Activated CD8-positive, alpha-beta T cell treated with anti-CD3 and anti-CD28 coated beads for 36 hours (primary cell): Measurements from ENCODE around the gene FMN1. TPM values are rescaled to one million over a fixed set of nuclear protein-coding genes. Genes with fewer than 3 reads are reported as not detected.

Experiments used
- ATAC-seq: fragments of 200-7000 bp; cut with Tn5 transposase; one replicate; pipeline ENCODE4 v1.10.0; 2021; ENCODE audit warnings: mild to moderate bottlenecking, moderate library complexity
- CTCF ChIA-PET: fragments of 350-600 bp; sonication (Branson Sonifier 250); formaldehyde crosslinking; loops from one replicate; lab custom pipeline; 2021; ENCODE audit warnings: antibody characterized with exemption; lab: Charles Lee
- POLR2A ChIA-PET: fragments of 350-600 bp; sonication (Branson Sonifier 250); formaldehyde crosslinking; loops from one replicate; lab custom pipeline; 2021; ENCODE audit warnings: antibody characterized with exemption; lab: Charles Lee
- DNase-seq: peaks from one replicate; pipeline ENCODE4 v3.0.0-alpha.2; 2020
- H3K27ac Mint-ChIP-seq: one replicate; pipeline ENCODE4 v1.8.0; 2021; ENCODE audit warnings: mild to moderate bottlenecking, mixed read lengths
- H3K27me3 Mint-ChIP-seq: one replicate; pipeline ENCODE4 v1.8.0; 2021; ENCODE audit warnings: mixed read lengths
- H3K36me3 Mint-ChIP-seq: one replicate; pipeline ENCODE4 v1.8.0; 2021; ENCODE audit warnings: low read depth, mixed read lengths
- H3K4me1 Mint-ChIP-seq: one replicate; pipeline ENCODE4 v1.8.0; 2021; ENCODE audit warnings: low read depth, mixed read lengths
- H3K4me3 Mint-ChIP-seq: one replicate; pipeline ENCODE4 v1.8.0; 2021; ENCODE audit warnings: mild to moderate bottlenecking, moderate library complexity, mixed read lengths
- H3K9me3 Mint-ChIP-seq: one replicate; pipeline ENCODE4 v1.8.0; 2021; ENCODE audit warnings: mixed read lengths
- intact Hi-C: fragments of 100-400 bp; cut with micrococcal nuclease; formaldehyde crosslinking; loops from one replicate; pipeline ENCODE4 v1.10.0; 2022
- total RNA-seq, 2 experiments: library from RNA; stranded (reverse); gene quantifications; one replicate each; pipeline ENCODE4 v1.2.3, GENCODE V29; 2021
- TF ChIP-seq, protein P1 (sequence below): fragments of 200-600 bp; IDR thresholded peaks from one replicate; pipeline ENCODE4 v1.8.0; 2022; ENCODE audit warnings: antibody characterized with exemption, mild to moderate bottlenecking

Gene FMN1
- total RNA-seq, 2 experiments from 2014 or later = 0.07 TPM; not detected in 1

DNA sequence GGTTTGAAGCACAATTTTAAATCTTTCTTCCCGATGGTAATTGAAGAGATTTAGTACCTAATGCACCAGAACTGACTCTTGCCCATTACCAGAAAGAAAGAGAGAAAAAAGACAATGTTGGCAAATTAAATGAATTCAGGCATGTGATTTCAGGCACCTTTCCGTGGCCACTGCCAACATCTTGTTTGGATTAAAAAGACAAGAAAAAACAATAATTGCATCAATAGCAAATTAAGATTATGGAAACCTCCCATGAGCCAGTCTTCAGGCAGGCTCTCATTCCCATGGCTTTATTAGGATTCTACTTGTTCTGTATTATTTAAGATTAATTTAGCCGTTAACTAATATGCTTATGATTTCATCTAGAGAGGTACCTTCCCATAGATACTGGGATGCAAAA, 283.7 kb downstream of the FMN1 start:
- Mint-ChIP-seq H3K4me1 (no peaks in the 10 kb centered on the region), H3K4me3 (no peak overlapping the region), H3K27ac (no peak overlapping the region), H3K27me3 (peaks cover 1% of the 10 kb centered on the region), H3K36me3 (no peaks in the 10 kb centered on the region), H3K9me3 (no peaks in the 10 kb centered on the region)
- ATAC-seq (no peak), DNase-seq (no peak)
- TF ChIP-seq, protein P1, sequence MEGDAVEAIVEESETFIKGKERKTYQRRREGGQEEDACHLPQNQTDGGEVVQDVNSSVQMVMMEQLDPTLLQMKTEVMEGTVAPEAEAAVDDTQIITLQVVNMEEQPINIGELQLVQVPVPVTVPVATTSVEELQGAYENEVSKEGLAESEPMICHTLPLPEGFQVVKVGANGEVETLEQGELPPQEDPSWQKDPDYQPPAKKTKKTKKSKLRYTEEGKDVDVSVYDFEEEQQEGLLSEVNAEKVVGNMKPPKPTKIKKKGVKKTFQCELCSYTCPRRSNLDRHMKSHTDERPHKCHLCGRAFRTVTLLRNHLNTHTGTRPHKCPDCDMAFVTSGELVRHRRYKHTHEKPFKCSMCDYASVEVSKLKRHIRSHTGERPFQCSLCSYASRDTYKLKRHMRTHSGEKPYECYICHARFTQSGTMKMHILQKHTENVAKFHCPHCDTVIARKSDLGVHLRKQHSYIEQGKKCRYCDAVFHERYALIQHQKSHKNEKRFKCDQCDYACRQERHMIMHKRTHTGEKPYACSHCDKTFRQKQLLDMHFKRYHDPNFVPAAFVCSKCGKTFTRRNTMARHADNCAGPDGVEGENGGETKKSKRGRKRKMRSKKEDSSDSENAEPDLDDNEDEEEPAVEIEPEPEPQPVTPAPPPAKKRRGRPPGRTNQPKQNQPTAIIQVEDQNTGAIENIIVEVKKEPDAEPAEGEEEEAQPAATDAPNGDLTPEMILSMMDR = no peak
- intact Hi-C loops = no loop called here
- ChIA-PET CTCF (no interaction called here), POLR2A (no interaction called here)

DNA sequence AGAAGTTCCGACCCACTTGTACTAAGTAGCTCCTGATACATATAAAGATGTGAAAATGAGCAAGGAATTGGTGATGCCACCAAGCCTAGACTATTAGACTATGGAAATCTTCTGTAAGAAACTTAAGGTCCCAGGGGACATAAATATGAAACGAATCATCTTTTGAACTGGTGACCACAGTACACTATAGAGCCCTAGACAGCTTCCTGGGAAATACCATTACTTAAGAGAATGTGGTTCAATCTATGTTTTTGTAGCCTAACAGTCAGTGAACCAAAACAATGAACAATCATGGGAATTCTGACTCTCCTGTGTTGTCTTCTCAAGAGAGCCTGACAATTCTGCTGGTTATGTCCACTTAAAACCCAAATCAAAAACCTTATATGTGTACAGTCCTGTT, 285.1 kb downstream of the FMN1 start:
- no peaks in the 10 kb centered on the region for H3K4me1 Mint-ChIP-seq
- ATAC-seq (no peak), DNase-seq (no peak)
- H3K27me3 Mint-ChIP-seq = peaks cover 1% of the 10 kb centered on the region
- TF ChIP-seq, protein P1 = no peak
- no peaks in the 10 kb centered on the region for H3K36me3 Mint-ChIP-seq
- H3K27ac Mint-ChIP-seq = no peak overlapping the region
- ChIA-PET POLR2A (no interaction called here), CTCF (no interaction called here)
- H3K4me3 Mint-ChIP-seq = no peak overlapping the region
- H3K9me3 Mint-ChIP-seq = no peaks in the 10 kb centered on the region
- intact Hi-C loops = no loop called here

DNA sequence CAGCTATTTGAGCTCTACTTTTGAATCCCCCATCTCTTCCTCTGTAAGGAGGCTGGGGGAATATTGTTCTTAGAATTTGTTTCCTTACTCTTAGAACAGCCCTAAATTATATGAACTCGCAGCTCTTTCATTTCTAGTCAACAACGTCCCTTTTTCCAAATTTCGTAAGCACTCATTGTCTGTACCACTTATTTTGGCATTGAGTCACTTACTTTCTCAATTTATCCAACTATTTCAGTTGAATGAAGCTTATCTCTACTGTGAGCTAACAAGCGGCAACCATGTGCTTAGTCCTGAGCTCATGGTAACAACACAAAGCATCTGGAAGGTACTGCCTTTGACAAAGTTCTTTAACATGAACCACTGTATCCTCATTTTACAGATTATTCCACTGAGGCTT, 285.6 kb downstream of the FMN1 start:
- H3K9me3 Mint-ChIP-seq = no peaks in the 10 kb centered on the region
- ATAC-seq (no peak), DNase-seq (no peak)
- H3K27ac Mint-ChIP-seq = no peak overlapping the region
- ChIA-PET CTCF (no interaction called here), POLR2A (no interaction called here)
- no peak overlapping the region for H3K4me3 Mint-ChIP-seq
- no peaks in the 10 kb centered on the region for H3K4me1 Mint-ChIP-seq
- intact Hi-C loops = no loop called here
- peaks cover 1% of the 10 kb centered on the region for H3K27me3 Mint-ChIP-seq
- TF ChIP-seq, protein P1 = no peak
- H3K36me3 Mint-ChIP-seq = no peaks in the 10 kb centered on the region

DNA sequence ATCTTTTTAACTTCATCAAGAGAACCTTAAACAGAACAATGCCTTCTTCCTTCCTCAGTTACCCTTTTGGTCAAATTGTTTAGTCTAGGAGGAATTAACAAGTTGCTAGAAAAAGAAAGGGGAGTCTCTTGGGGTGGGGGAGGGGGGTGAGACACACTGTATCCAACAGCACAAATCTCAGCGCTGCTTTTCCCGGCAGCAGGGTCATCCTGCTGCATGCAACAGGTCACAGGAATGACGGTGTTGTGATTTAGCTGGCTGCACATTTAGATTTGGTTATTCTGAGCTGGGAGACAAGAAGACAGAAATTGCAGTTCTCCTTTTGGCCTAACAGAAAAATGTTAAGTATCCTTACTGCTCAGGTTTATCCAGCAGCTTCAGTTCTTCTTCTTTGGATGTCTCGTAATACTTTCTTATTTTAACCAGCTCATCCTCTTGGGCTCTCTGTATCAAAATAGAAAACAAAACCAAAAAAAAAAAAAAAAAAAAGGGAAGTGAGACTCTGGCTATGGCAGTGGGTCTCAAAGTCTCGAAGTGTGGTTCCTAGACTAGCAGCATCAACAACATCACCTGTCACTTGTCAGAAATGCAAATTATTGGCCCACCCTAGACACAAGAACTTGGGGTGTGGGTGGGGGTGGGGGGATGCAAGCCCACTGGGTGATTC, 286.2 kb downstream of the FMN1 start:
- TF ChIP-seq, protein P1 = no peak
- ATAC-seq (no peak), DNase-seq (no peak)
- Mint-ChIP-seq H3K27ac (no peak overlapping the region), H3K9me3 (no peaks in the 10 kb centered on the region), H3K4me3 (no peak overlapping the region), H3K4me1 (no peaks in the 10 kb centered on the region), H3K36me3 (no peaks in the 10 kb centered on the region), H3K27me3 (no peaks in the 10 kb centered on the region)
- intact Hi-C loops = no loop called here
- ChIA-PET POLR2A (no interaction called here), CTCF (no interaction called here)

DNA sequence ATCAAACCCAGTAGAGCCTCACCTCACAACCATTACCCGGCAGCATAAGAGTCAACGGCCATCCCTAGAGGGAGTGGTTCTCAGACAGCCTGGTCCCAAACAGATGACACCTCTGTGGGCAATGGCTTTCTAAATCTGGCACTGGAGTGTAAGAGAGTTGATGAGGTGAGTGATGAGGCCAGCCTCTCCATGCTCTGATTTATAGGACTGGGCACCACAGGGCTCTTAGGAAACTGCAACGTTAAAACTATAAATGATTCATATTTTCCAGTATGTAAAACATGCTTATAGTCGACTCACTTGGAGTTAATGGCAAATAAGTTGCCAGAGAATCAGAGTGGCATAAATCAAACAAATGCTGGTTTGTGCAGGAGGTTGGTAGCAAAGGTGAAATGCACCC, 289.0 kb downstream of the FMN1 start:
- POLR2A ChIA-PET = no interaction called here

More for the DNA sequence above, 289.0 kb downstream of the FMN1 start:
- H3K27me3 Mint-ChIP-seq = no peaks in the 10 kb centered on the region
- H3K27ac Mint-ChIP-seq = no peak overlapping the region
- H3K4me3 Mint-ChIP-seq = no peak overlapping the region
- DNase-seq (no peak), ATAC-seq (no peak)
- H3K36me3 Mint-ChIP-seq = no peaks in the 10 kb centered on the region
- no peaks in the 10 kb centered on the region for H3K4me1 Mint-ChIP-seq
- CTCF ChIA-PET = no interaction called here
- intact Hi-C loops = no loop called here
- no peaks in the 10 kb centered on the region for H3K9me3 Mint-ChIP-seq
- TF ChIP-seq, protein P1 = no peak
